Measurements from ENCODE around the gene TNNC2. TPM values are rescaled to one million over a fixed set of nuclear protein-coding genes. Genes with fewer than 3 reads are reported as not detected.

Gene TNNC2
- total RNA-seq, 2 experiments from 2014 or later = not detected

DNA sequence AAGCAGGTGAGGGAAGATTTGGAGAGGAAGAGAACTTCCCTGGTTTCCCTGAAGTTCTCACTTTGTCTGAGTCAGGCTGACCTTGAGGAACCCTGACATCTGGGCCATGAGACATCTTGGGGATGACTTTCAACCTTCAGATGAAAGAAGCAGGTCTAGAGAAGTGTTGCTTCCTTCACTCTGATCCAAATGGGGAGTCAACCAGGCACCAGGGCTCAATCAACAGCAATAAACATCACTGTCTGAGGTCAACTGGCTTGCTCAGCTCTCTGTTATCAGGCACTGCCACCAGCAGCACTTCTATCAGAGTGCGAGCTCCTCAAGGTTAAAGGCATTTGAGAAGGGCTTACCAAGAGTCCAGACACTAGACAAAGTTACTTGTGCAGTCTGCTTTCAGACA, 23.8 kb upstream of the TNNC2 start:
- Histone ChIP-seq H3K9me3 (ENCODE audit: low read length) (no peaks in the 10 kb centered on the region), H2AFZ (ENCODE audit: low read length) (no peak overlapping the region), H3K4me3 (ENCODE audit: low read depth, low read length, poor library complexity, severe bottlenecking) (no peak overlapping the region), H3K27ac (ENCODE audit: low read depth, low read length, poor library complexity, severe bottlenecking) (no peak overlapping the region), H3K9me2 (ENCODE audit: insufficient read depth, low read length) (no peaks in the 10 kb centered on the region), H3K36me3 (ENCODE audit: insufficient read depth, low read length) (peaks cover 6% of the 10 kb centered on the region; the same call in 1 of the 2 replicates), H3K4me1 (ENCODE audit: insufficient read depth, low read length, poor library complexity, severe bottlenecking) (peaks cover 3% of the 10 kb centered on the region), H3K4me2 (ENCODE audit: low read length) (no peak overlapping the region), H3K79me2 (ENCODE audit: insufficient read depth, low read depth, low read length) (peaks cover 4% of the 10 kb centered on the region; the same call in 1 of the 2 replicates), H4K20me1 (ENCODE audit: insufficient read depth, low read length) (no peaks in the 10 kb centered on the region)
- no TSS peak for BruUV-seq (replicated peaks)
- ChIA-PET CTCF (ENCODE audit: unreplicated experiment) (no interaction called here), POLR2A (interaction anchor here (0.6 to 1.3 kb wide), 4 partner anchors 15 to 122 kb away, joined by 3 read pairs; partner anchors contain the start of gene ZNF335)
- intact Hi-C loops (cut with micrococcal nuclease; ENCODE audit: unreplicated experiment) = no loop called here
- TF ChIP-seq, protein P1, sequence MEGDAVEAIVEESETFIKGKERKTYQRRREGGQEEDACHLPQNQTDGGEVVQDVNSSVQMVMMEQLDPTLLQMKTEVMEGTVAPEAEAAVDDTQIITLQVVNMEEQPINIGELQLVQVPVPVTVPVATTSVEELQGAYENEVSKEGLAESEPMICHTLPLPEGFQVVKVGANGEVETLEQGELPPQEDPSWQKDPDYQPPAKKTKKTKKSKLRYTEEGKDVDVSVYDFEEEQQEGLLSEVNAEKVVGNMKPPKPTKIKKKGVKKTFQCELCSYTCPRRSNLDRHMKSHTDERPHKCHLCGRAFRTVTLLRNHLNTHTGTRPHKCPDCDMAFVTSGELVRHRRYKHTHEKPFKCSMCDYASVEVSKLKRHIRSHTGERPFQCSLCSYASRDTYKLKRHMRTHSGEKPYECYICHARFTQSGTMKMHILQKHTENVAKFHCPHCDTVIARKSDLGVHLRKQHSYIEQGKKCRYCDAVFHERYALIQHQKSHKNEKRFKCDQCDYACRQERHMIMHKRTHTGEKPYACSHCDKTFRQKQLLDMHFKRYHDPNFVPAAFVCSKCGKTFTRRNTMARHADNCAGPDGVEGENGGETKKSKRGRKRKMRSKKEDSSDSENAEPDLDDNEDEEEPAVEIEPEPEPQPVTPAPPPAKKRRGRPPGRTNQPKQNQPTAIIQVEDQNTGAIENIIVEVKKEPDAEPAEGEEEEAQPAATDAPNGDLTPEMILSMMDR (conservative IDR thresholded peaks at IDR 0.05; ENCODE audit: low read length) = no peak
- TF ChIP-seq EZH2phosphoT487 (IDR thresholded peaks at IDR 0.05; ENCODE audit: borderline replicate concordance, low read depth, low read length) = no peak
- DNase-seq (ENCODE audit: low spot score) = no peak

GRCh38 chr20:45850238-45850637, 23.1 kb upstream of the TNNC2 start:
- H3K36me3 ChIP-seq (ENCODE audit: insufficient read depth, low read length) = peaks cover 6% of the 10 kb centered on the region; the same call in 1 of the 2 replicates
- POLR2A ChIA-PET = interaction anchor here (0.6 to 0.9 kb wide), 2 partner anchors 47 to 60 kb away, joined by 3 to 5 read pairs; no protein-coding TSS in a partner anchor

More at GRCh38 chr20:45850238-45850637, 23.1 kb upstream of the TNNC2 start:
- Histone ChIP-seq H4K20me1 (ENCODE audit: insufficient read depth, low read length) (no peaks in the 10 kb centered on the region), H3K9me3 (ENCODE audit: low read length) (no peaks in the 10 kb centered on the region), H3K4me2 (ENCODE audit: low read length) (no peak overlapping the region), H3K4me3 (ENCODE audit: low read depth, low read length, poor library complexity, severe bottlenecking) (no peak overlapping the region), H3K4me1 (ENCODE audit: insufficient read depth, low read length, poor library complexity, severe bottlenecking) (no peaks in the 10 kb centered on the region), H2AFZ (ENCODE audit: low read length) (no peak overlapping the region), H3K9me2 (ENCODE audit: insufficient read depth, low read length) (no peaks in the 10 kb centered on the region), H3K79me2 (ENCODE audit: insufficient read depth, low read depth, low read length) (no peaks in the 10 kb centered on the region), H3K27ac (ENCODE audit: low read depth, low read length, poor library complexity, severe bottlenecking) (no peak overlapping the region)
- intact Hi-C loops (cut with micrococcal nuclease; ENCODE audit: unreplicated experiment) = no loop called here
- DNase-seq (ENCODE audit: low spot score) = no peak
- no TSS peak for BruUV-seq (replicated peaks)
- CTCF ChIA-PET (ENCODE audit: unreplicated experiment) = no interaction called here
- TF ChIP-seq, protein P1 (conservative IDR thresholded peaks at IDR 0.05; ENCODE audit: low read length) = no peak
- TF ChIP-seq EZH2phosphoT487 (IDR thresholded peaks at IDR 0.05; ENCODE audit: borderline replicate concordance, low read depth, low read length) = no peak

All from OCI-LY7 (cell line).